Neural cell (in vitro differentiated cells): ENCODE results near the gene KRTAP5-4. TPM values are rescaled to one million over a fixed set of nuclear protein-coding genes. Genes with fewer than 3 reads are reported as not detected.
A peak's percentile ranks its signal among the peaks of the same experiment; 100 is the strongest.
"Not testable (repeated sequence)": the region's sequence is repeated elsewhere in the genome, so short reads cannot be mapped to it uniquely, and the experiment has no call there.

Experiments used
- H2AFZ ChIP-seq: fragments of 200-600, 300-800 bp; sonication (generic), shearing (Covaris generic); 2 replicates; pipeline ENCODE4 v1.6.0; 2014; ENCODE audit warnings: low read depth, mild to moderate bottlenecking, antibody characterized with exemption, low read length, moderate library complexity
- H3F3A ChIP-seq: fragments of 200-600 bp; shearing (Covaris generic); 2 replicates; pipeline ENCODE4 v1.6.1; 2016; ENCODE audit warnings: mild to moderate bottlenecking, moderate library complexity, mixed read lengths, antibody characterized with exemption, low read length; ENCODE audit not compliant: insufficient read depth, poor library complexity, severe bottlenecking
- H3K27ac ChIP-seq: fragments of 200-600, 300-800 bp; sonication (generic), shearing (Covaris generic); 2 replicates; pipeline ENCODE4 v1.5.1; 2014; ENCODE audit warnings: mild to moderate bottlenecking, low read length, moderate library complexity
- H3K27me3 ChIP-seq: fragments of 300-800, 200-600 bp; sonication (generic), shearing (Covaris generic); 2 replicates; pipeline ENCODE4 v1.6.0; 2014; ENCODE audit warnings: mild to moderate bottlenecking, low read depth, low read length, moderate library complexity; ENCODE audit not compliant: insufficient read depth
- H3K36me3 ChIP-seq: fragments of 300-800, 200-600 bp; sonication (generic), shearing (Covaris generic); 2 replicates; pipeline ENCODE4 v1.5.1; 2014; ENCODE audit warnings: mild to moderate bottlenecking, antibody characterized with exemption, low read length, moderate library complexity; ENCODE audit not compliant: insufficient read depth
- H3K4me2 ChIP-seq: fragments of 300-800, 200-600 bp; sonication (generic), shearing (Covaris generic); 2 replicates; pipeline ENCODE4 v1.6.0; 2014; ENCODE audit warnings: mild to moderate bottlenecking, low read length
- H3K4me3 ChIP-seq: fragments of 300-800, 200-600 bp; sonication (generic), shearing (Covaris generic); 2 replicates; pipeline ENCODE4 v1.5.1; 2014; ENCODE audit warnings: mild to moderate bottlenecking, low read length, moderate library complexity
- H3K79me2 ChIP-seq: fragments of 200-600 bp; shearing (Covaris generic); replicated peaks from 2 replicates; pipeline ENCODE4 v1.6.0; 2014; ENCODE audit warnings: mild to moderate bottlenecking, low read length, moderate library complexity; ENCODE audit not compliant: insufficient read depth
- H3K9ac ChIP-seq: fragments of 300-800, 200-600 bp; sonication (generic), shearing (Covaris generic); 2 replicates; pipeline ENCODE4 v1.6.1; 2016; ENCODE audit warnings: mild to moderate bottlenecking, low read length, mixed read lengths
- H3K9me2 ChIP-seq: fragments of 200-600 bp; shearing (Covaris generic); 2 replicates; pipeline ENCODE4 v1.6.1; 2016; ENCODE audit warnings: mild to moderate bottlenecking, low read length, mixed read lengths; ENCODE audit not compliant: insufficient read depth
- H3K9me3 ChIP-seq: fragments of 200-600, 300-800 bp; sonication (generic), shearing (Covaris generic); 2 replicates; pipeline ENCODE4 v1.6.1; 2016; ENCODE audit warnings: mild to moderate bottlenecking, mixed run types, low read length, moderate library complexity, mixed read lengths
- H4K20me1 ChIP-seq: fragments of 200-600 bp; shearing (Covaris generic); 2 replicates; pipeline ENCODE4 v1.6.1; 2016; ENCODE audit warnings: mild to moderate bottlenecking, mixed run types; ENCODE audit not compliant: insufficient read depth
- EP300 ChIP-seq: fragments of 450-650 bp; conservative IDR thresholded peaks from 2 replicates; pipeline ENCODE4 v1.6.1; 2014; ENCODE audit warnings: antibody characterized with exemption, mild to moderate bottlenecking, moderate library complexity; ENCODE audit not compliant: poor library complexity, severe bottlenecking
- MXI1 ChIP-seq: fragments of 450-650 bp; conservative IDR thresholded peaks from 2 replicates; pipeline ENCODE4 v1.6.1; 2014; ENCODE audit warnings: antibody characterized with exemption, mild to moderate bottlenecking; ENCODE audit not compliant: poor library complexity, severe bottlenecking
- POLR2AphosphoS5 ChIP-seq: IDR thresholded peaks from 2 replicates; pipeline ENCODE4 v1.6.1; 2012
- SMC3 ChIP-seq: fragments of 450-650 bp; conservative IDR thresholded peaks from 2 replicates; pipeline ENCODE4 v1.6.1; 2014; ENCODE audit warnings: antibody characterized with exemption, mild to moderate bottlenecking, moderate library complexity; ENCODE audit not compliant: poor library complexity
- TAF1 ChIP-seq: IDR thresholded peaks from 2 replicates; pipeline ENCODE4 v1.6.1; 2012; ENCODE audit warnings: low read depth
- polyA plus RNA-seq: library from polyadenylated mRNA; depleted of rRNA; stranded (reverse); fragments of >200 nt; gene quantifications from 2 replicates; pipeline ENCODE4 v1.2.3, GENCODE V29; 2014
- TF ChIP-seq, protein P1 (sequence below): IDR thresholded peaks from 2 replicates; pipeline ENCODE4 v1.6.1; 2012; ENCODE audit warnings: borderline replicate concordance
- TF ChIP-seq, protein P2 (sequence below): fragments of 450-650 bp; IDR thresholded peaks from 2 replicates; pipeline ENCODE4 v1.5.1; 2014; ENCODE audit warnings: antibody characterized with exemption, mild to moderate bottlenecking, moderate library complexity; ENCODE audit not compliant: poor library complexity, severe bottlenecking

Gene KRTAP5-4
- polyA plus RNA-seq, 1 donor from 2014 or later, result not detected

DNA sequence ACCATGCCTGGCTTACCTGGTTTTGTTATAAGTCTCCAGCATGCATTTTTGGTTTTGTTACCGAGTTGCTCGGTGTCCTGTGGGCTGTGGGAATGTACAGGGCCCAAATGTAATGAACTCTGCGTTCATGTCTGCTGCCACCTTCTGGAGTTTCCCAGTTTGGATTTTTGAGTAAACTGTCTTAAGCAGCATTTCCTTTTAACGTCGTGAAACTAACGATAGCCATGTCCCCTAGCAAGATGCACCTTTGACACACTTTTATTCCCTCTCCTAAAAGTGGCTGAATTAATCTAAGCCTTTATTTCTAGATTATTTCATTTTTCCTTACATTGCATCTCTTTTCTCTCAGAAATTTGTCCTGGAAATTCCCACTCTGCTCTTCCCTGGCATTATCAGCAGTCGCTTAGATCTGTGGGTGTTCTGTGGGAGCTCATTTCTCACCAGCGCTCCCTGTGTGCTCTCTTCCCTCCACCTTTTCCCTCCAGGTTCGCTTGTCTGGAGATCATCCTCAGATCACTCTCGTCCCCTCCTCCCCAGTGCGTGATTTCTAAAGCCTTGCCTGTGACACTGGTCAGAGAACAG is 25.9 kb downstream of the KRTAP5-4 start:
- not testable (repeated sequence) for H3K36me3 ChIP-seq, H3K4me2 ChIP-seq, H3K27me3 ChIP-seq, H3K9ac ChIP-seq, H3K79me2 ChIP-seq, H3F3A ChIP-seq, H4K20me1 ChIP-seq, H3K9me2 ChIP-seq, H3K4me3 ChIP-seq, H3K27ac ChIP-seq, H2AFZ ChIP-seq, H3K9me3 ChIP-seq
- TF ChIP-seq SMC3, result peak; percentile 39

DNA sequence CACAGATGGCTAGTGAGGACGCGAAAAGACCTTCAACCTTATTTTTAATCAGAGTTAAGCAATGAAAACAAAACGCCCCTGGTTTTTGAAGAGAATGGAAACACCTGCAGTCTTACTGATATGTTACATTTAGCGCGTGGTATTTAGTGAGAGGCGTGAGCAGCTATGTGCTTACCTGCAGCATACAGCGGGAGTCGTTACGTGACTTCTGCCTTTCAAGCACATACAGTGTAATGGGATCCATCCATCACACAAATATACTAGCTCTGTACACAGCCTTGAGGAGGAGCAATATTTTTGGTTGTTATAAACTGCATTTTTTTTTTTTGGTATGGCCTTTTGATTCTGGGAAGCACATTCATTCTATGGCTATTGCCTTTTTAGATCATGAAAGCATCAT is 29.3 kb downstream of the KRTAP5-4 start:
- Histone ChIP-seq H3K9me3 (no peaks in the 10 kb centered on the region), H3K36me3 (no peaks in the 10 kb centered on the region), H2AFZ (no peak overlapping the region), H3K4me3 (no peak overlapping the region), H3K27me3 (no peaks in the 10 kb centered on the region), H3F3A (no peaks in the 10 kb centered on the region), H4K20me1 (no peaks in the 10 kb centered on the region), H3K27ac (no peak overlapping the region), H3K9me2 (no peaks in the 10 kb centered on the region), H3K9ac (no peak overlapping the region), H3K4me2 (no peak overlapping the region), H3K79me2 (no peaks in the 10 kb centered on the region)
- TF ChIP-seq, protein P1, sequence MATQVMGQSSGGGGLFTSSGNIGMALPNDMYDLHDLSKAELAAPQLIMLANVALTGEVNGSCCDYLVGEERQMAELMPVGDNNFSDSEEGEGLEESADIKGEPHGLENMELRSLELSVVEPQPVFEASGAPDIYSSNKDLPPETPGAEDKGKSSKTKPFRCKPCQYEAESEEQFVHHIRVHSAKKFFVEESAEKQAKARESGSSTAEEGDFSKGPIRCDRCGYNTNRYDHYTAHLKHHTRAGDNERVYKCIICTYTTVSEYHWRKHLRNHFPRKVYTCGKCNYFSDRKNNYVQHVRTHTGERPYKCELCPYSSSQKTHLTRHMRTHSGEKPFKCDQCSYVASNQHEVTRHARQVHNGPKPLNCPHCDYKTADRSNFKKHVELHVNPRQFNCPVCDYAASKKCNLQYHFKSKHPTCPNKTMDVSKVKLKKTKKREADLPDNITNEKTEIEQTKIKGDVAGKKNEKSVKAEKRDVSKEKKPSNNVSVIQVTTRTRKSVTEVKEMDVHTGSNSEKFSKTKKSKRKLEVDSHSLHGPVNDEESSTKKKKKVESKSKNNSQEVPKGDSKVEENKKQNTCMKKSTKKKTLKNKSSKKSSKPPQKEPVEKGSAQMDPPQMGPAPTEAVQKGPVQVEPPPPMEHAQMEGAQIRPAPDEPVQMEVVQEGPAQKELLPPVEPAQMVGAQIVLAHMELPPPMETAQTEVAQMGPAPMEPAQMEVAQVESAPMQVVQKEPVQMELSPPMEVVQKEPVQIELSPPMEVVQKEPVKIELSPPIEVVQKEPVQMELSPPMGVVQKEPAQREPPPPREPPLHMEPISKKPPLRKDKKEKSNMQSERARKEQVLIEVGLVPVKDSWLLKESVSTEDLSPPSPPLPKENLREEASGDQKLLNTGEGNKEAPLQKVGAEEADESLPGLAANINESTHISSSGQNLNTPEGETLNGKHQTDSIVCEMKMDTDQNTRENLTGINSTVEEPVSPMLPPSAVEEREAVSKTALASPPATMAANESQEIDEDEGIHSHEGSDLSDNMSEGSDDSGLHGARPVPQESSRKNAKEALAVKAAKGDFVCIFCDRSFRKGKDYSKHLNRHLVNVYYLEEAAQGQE, result no peak
- TF ChIP-seq EP300 (no peak), SMC3 (no peak), POLR2AphosphoS5 (peak; percentile 60)

DNA sequence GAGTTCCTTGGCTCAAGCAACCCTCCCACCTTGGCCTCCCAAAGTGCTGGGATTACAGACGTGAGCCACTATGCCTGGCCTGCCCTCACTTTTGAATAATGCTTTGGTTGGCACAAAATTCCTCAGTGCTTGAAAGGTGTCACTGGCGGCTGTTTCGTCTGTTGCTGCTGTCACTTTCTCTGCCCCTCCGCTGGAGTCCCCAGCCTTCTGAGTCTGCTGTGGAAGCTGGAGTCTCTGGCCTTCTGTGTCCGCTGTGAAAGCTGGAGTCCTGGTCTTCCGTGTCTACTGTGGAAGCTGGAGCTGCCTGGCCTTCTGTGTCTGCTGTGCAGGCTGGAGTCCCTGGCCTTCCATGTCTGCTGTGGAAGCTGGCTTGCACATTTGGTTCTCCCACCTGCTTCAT is 31.9 kb downstream of the KRTAP5-4 start:
- TF ChIP-seq MXI1 (no peak), SMC3 (no peak), TAF1 (no peak), POLR2AphosphoS5 (no peak)
- TF ChIP-seq, protein P1, result no peak
- TF ChIP-seq, protein P2, sequence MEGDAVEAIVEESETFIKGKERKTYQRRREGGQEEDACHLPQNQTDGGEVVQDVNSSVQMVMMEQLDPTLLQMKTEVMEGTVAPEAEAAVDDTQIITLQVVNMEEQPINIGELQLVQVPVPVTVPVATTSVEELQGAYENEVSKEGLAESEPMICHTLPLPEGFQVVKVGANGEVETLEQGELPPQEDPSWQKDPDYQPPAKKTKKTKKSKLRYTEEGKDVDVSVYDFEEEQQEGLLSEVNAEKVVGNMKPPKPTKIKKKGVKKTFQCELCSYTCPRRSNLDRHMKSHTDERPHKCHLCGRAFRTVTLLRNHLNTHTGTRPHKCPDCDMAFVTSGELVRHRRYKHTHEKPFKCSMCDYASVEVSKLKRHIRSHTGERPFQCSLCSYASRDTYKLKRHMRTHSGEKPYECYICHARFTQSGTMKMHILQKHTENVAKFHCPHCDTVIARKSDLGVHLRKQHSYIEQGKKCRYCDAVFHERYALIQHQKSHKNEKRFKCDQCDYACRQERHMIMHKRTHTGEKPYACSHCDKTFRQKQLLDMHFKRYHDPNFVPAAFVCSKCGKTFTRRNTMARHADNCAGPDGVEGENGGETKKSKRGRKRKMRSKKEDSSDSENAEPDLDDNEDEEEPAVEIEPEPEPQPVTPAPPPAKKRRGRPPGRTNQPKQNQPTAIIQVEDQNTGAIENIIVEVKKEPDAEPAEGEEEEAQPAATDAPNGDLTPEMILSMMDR, result no peak
- no peak overlapping the region for H2AFZ ChIP-seq
- H3K9ac ChIP-seq, result no peak overlapping the region
- no peaks in the 10 kb centered on the region for H3K9me2 ChIP-seq
- no peak overlapping the region for H3K4me2 ChIP-seq
- no peaks in the 10 kb centered on the region for H3K79me2 ChIP-seq
- no peaks in the 10 kb centered on the region for H4K20me1 ChIP-seq
- no peaks in the 10 kb centered on the region for H3K9me3 ChIP-seq
- H3K27ac ChIP-seq, result no peak overlapping the region
- H3F3A ChIP-seq, result no peaks in the 10 kb centered on the region
- no peak overlapping the region for H3K4me3 ChIP-seq
- H3K27me3 ChIP-seq, result no peaks in the 10 kb centered on the region
- no peaks in the 10 kb centered on the region for H3K36me3 ChIP-seq

DNA sequence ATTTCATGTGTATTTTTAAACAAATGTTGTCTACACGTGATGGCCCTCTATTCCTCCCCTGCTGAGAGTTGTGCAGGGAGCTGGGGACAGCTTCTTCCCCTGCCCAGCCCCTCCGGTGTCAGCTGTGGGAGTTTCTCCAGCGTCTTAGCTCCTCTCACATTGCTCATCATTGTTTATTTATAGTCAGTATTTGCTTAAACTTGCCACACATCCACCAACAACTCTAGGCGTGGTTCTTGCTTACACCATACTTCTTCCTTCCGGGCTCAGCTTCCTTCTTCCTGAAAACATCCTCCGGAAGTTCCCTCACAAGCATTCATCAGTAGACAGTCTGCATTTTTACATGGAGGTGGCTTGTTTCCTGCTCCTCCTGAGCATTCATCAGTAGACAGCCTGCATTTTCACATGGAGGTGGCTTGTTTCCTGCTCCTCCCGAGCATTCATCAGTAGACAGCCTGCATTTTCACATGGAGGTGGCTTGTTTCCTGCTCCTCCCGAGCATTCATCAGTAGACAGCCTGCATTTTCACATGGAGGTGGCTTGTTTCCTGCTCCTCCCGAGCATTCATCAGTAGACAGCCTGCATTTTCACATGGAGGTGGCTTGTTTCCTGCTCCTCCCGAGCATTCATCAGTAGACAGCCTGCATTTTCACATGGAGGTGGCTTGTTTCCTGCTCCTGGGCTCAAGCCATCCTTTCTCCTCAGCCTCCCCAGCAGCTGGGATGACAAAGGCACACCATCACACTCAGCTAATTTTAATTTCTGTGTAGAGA is 32.6 kb downstream of the KRTAP5-4 start:
- not testable (repeated sequence) for H3K36me3 ChIP-seq, H3K27me3 ChIP-seq

More for the DNA sequence above, 32.6 kb downstream of the KRTAP5-4 start:
- not testable (repeated sequence) for H2AFZ ChIP-seq, H3K9me3 ChIP-seq, H3K9me2 ChIP-seq, H3K4me3 ChIP-seq, H3F3A ChIP-seq, H3K79me2 ChIP-seq, H3K9ac ChIP-seq, H3K4me2 ChIP-seq, H3K27ac ChIP-seq, H4K20me1 ChIP-seq
